GM21619 (cell line): ENCODE data around the gene WASF3.
"Not testable (repeated sequence)": the region's sequence is repeated elsewhere in the genome, so short reads cannot be mapped to it uniquely, and the experiment has no call there.

Source experiments
- ATAC-seq: cut with Tn5 transposase; IDR thresholded peaks from one replicate; pipeline ENCODE4 v1.9.1; 2021; ENCODE audit not compliant: unreplicated experiment

Gene WASF3

DNA sequence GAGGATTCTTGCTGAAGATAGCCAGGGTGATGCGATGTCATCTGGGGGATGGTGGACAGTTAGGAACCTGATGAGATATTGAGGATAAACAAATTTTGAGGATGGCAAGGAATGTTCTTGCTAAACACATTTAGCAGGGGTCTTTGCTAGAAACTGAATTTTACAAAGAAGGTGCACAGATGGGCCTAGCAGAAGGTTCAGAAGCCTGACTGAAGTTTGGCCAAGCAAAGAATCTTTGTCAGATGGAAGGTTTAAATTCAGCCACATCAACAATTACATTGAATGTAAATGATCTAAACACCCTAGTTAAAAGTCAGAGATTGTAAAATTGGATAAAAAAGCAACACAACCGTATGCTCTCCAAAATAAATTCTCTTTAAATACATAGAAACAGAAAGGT is 68.8 kb downstream of the WASF3 start:
- no peak for ATAC-seq

DNA sequence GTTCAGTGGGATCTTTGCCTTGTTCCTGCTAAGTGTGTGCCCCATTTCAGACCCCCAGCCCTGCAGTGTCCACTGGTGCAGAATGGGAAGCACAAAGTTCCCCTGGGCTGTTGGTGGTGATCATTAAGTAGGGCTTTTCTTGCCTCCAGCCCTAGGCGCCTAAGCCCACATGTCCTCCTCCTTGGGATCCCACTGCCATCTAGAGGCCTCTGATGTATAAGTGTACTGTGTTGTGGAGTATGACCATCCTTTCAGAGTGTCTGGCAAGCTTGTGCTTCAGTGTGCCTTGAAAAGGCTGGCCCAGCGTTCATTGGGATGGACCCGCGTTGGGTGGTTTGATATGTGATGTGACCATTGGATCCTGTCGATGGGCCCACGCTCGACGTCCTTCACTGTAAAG is 71.2 kb downstream of the WASF3 start:
- no peak for ATAC-seq

DNA sequence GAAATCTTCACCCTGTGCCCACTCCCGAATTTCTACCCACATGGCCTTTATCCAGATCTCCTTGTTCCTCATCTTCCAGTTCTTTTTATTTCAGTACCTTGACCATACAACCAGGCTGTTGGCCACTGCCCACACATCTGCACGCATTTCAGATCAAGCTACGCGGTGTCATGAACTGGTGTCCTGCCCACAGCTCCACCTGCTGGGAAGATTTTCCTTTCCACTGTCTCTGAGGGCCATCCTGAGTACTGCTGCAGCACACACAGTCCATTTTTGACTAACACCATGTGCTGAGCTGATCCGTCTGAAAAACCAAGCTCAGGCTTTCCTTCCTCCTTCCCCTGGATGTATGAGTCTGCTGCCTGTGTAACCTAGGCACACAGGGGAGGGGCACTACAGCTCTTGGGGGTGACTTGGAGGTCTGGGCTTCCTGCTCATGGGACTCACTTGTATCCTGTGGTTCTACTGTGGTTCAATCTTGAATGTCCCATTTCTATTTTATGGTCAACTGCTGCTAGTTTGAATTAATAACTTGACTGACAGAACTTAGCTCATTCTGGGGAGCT is 71.9 kb downstream of the WASF3 start:
- ATAC-seq = no peak

DNA sequence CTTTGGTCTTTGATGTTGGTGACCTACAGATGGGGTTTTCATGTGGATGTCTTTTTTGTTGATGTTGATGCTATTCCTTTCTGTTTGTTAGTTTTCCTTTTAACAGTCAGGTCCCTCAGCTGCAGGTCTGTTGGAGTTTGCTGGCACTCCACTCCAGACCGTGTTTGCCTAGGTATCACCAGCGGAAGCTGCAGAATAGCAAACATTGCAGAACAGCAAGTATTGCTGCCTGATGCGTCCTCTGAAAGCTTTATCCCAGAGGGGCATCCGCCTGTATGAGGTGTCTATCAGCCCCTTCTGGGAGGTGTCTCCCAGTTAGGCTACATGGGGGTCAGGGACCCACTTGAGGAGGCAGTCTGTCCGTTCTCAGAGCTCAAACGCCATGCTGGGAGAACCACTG is 78.2 kb downstream of the WASF3 start:
- not testable (repeated sequence) for ATAC-seq

DNA sequence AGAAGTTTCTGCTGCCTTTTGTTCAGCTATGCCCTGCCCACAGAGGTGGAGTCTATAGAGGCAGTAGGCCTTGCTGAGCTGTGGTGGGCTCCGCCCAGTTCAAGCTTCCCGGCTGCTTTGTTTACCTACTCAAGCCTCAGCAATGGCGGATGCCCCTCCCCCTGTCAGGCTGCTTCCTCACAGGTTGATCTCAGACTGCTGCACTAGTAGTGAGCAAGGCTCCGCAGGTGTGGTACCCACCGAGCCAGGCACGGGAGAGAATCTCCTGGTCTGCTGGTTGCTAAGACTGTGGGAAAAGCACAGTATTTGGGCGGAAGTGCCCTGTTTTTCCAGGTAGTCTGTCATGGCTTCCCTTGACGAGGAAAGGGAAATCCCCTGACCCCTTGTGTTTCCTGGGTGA is 78.6 kb downstream of the WASF3 start:
- not testable (repeated sequence) for ATAC-seq

DNA sequence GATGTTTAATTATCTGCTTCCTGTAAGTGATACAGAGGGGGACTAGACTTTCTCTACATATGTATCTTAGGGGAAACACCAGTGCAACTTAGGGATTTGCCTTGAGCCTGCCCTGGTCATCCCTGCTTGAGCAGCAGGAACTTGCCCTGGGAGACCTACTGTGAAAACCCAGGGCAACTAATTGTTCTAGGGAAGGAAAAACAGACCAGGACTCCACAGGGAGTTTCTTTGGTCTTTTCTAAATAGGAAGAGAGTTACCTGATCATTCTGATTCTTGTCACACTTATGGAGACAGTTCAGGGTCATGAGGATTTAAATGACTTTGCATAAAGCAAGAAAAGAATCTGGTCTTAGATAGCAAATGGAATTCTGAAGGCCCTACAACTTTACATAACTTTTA is 89.1 kb downstream of the WASF3 start:
- no peak for ATAC-seq

DNA sequence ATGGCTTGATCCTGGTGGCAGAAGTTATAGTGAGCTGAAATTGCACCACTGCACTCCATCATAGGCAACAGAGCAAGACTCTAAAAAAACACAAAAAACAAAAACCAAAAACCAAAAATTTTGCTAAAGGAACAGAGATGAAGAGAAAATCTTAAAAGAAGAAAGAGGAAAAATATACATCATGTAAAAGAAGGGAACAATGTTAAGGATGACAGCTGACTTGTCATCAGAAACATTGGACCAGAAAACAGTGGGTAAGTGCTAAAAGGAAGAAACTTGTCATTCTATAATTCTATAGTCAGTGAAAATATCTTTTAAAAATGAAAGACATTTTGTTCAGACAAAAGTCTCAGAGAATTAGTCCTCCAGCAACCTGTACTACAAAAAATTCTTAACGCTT is 93.8 kb downstream of the WASF3 start:
- no peak for ATAC-seq

DNA sequence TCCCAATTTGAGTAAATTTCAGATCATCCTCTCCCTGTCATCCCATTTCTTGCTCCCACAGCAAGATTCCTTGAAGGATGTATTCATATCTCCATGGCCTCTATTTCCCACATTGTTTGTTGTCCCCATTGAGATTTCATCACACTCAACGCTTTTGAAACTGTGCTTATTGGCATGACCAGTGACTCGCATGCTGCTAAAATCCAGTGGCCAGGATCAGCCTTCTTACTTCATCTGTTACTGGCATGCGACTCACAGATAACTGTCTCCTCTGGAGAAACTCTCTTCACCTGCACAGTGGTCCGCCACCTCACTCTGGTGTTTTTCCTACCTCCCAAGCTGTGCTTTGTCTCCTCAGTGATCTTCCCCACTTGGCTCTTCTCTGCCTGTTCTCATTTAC is 95.8 kb downstream of the WASF3 start:
- ATAC-seq = no peak

DNA sequence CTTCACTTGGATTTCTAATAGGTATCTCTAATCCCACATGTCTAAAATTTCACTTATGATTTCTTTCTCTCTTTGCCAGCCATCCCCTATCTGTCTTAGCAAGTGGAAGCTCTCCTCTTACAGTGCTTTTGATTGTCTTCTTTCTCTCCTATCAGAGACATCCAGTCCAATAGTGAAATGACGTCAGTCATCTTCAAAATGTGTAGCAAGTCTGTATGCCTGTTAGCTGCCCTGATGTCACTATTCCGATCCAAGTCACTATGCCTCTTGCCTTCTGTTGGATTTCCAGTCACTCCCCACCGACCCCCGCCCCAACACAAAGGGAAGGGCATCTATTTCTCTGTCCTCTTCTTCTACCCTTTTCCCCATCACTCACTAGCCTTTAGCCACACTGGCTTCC is 96.4 kb downstream of the WASF3 start:
- no peak for ATAC-seq

DNA sequence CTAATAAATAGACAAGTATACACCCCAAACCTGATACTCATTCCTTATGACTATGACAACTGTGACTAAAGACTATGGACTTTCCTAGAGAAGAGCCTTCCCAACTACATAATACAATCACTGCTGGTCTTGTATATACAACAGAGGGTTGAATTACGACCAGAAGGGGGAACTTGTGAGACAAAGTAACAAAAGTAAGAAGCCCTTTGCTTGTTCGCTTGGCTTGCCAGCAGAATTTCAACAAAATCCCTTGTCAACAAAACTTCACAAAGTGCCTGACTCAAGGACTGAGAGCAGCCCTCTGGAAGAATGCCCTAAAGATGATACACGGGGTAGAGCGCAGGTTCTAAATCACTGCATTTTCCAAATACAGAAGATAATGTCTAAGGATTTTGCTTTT is 99.4 kb downstream of the WASF3 start:
- no peak for ATAC-seq

DNA sequence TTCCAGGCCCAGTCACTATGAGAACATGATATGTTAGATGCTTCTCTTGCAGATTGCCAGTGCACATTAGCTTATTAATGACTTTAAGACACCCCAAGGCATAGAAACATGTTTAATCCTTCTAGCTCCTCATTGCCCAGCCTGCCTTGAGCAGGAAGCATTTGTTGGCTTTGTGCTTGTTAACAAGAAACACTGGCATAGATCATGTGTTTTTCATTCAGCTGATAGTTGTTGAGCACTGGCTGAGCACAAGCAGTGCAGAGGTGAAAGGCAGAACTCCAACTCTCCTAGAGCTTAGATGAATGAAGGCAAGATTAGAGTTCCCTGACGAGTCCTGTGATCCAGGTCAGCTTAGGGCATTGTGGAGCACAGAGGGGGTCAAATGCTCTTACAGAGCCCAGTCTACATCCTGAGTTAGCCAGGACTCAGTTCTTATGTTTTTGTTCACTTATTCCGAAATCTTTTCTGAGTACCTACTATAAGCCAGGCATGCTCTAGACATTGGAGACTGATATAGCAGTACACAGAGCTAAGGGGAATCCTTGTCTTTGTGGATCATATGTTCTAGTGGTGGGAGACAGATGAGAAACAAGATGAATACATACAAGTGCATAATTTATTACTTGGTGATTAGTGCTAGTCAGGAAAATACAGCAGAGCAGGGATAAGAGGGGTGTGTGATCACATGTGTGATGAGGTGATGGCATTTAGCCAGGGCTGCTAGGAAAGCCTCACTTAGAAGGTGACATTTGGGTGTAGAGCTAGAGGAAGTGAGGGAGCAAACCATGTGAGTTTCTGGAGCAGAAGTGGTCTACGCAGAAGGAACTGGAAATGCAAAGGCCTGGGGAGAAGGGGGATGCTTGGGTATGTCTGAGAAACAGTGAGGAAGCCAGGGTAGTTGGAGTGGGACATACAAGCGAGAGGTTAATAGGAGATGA is 101.2 kb downstream of the WASF3 start:
- no peak for ATAC-seq

DNA sequence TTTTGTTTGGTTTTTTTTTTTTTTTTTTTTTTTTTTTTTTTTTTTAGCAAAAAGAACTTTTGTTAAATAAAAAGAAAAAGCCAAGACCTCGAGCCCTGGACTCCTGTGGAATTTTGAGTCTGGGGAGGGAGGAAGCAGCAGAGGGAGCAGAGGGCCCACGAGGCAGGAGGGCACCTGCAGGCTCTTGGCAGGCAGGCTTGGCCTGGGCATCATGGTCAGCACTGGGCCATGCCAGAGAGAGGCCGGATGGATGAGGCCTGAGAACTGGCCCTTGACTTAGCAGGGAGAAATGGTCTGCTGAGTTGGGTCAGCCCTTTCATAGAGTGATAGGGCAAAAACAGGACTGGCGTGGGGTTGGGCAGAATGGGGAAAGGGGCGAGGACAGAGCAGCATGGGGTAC is 102.7 kb downstream of the WASF3 start:
- no peak for ATAC-seq

DNA sequence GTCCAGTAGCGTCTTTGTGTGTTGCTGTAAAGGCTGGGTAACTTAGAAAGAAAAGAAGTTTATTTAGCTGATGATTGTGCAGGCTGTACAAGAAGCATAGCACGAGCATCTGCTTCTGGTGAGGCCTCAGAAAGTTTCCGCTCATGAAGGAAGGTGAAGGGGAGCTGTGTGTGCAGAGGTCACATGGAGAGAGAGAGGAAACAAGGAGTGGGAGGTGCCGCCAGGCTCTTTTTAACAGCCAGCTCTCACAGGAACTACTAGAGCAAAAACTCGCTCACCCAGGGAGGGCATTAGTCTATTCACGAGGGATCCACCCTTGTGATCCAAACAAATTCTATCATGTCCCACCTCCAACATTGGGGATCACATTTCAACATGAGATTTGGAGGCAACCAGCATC is 103.3 kb downstream of the WASF3 start:
- no peak for ATAC-seq

DNA sequence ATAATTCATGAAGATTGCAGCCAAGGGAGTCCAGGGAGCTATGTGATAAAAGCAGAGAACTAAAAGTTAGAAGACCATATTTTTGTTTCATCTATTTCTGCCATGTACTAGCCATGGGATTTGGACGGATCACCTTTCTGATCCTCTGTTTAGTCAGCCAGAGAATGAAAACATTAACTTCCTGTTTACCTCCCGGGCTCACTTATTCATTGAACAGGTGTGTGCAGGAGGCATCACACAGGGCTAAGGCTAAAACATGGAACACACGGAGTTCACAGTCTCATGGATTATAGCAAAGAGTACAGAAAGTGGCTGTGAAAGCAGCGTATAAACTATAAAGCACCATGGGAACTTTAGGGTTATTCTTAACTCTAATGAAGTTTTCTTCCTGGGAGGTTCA is 106.3 kb downstream of the WASF3 start:
- ATAC-seq = no peak

DNA sequence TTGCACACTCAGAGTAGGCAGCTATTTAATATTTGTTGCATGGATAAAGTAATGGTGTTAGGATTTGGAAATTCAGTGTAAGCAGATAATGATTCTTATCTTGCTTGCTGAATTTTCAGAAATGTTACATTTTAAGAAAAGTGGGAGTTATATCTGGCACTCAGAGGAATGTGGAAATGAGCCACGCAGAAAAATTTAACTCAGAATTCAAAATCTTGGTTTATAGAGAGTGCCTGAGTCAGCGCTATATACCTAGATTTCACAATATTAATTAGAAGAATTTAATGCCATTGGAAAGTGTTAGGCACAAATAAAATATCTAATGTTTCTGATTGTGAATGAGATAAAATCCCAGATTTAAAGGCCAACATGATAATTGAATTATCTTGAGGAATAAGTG is 106.8 kb downstream of the WASF3 start:
- no peak for ATAC-seq

DNA sequence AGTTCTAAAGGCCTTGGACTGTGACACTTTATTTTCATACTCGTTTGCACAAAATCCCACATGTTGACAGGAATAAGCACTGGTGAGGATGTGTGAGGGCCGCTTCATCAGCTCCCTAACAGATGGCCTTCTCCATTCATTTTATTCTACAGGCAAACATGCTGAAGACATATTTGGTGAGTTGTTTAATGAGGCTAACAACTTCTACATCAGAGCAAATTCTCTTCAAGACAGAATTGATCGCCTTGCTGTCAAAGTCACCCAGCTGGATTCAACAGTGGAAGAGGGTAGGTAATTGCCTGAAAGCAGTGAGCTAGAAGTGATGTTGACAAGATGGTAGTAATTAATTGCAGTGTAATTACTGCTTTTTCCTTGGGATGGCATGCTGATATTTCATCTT is 107.4 kb downstream of the WASF3 start:
- no peak for ATAC-seq

DNA sequence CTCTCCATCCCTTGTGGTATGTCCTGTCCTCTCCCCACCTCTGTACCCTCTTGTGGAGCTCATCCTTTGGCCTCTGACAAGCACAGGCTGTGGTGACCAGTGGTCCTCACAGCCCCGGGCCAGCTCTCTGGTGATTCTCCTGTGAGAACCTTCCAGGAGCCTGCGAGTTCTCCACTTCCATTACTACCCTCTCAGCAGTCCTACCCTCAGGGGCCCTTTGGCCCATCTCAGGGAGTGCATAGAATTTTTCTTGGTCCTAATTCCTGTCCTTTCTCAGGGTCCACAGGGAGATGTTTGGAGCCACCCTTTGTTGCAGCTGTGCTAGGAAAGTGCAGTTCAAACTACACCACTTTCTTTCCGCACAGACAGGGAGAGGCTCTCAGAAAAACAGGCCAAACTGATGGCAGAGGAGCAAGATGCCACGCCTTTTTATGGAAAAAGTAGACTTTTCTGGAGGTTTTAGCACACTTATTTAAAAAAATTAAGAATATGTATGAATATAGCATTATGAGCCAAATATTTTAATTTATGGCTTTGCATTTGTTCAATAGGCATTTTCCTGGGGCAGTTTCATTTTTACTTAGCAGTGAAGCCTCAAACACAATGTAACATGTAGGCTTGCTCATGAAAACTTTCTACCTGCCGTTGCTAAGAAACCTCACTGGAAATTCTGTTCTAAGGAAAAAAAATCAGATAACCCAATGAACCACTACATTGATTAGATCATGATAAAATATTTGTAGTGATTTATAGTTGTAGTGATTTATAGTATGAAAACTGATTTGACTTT is 111.1 kb downstream of the WASF3 start:
- no peak for ATAC-seq

DNA sequence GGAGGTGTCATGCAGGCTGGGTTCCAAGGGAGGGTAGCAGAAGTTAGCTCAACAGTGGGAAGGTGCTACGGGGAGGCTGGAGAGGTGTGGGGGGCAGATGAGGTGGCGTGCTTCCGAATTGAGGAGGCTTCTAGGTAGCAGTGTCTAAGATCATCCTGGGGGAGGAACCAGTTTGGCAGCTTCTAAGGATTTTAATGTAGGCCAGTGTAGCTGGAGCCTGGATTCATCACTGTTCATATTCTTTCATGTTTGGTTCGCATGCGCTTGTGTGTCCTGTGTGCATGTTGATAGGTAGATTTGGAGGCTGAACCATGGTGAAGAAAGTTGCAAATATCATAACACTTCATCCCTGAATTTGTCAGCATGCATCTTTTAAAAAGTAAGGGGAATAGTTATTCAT is 116.4 kb downstream of the WASF3 start:
- no peak for ATAC-seq

DNA sequence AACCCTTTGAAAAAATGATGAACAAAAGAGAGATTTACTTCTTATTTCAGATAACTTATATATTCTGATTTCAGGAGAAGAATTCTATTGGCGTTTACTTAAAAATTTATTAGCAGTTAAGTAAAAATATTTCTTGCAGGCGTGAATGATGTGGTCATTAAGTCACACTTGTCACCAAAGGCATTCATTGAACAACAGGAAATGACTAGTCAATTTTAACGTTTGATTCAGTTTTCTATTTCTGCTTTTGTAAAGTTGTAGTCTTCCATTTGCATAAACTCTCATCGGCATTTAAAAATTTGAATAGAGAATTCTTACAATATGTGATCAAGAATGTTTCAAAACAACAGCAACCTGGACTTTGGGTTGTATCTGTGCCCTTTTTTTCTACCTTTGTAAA is 119.7 kb downstream of the WASF3 start:
- ATAC-seq = no peak

DNA sequence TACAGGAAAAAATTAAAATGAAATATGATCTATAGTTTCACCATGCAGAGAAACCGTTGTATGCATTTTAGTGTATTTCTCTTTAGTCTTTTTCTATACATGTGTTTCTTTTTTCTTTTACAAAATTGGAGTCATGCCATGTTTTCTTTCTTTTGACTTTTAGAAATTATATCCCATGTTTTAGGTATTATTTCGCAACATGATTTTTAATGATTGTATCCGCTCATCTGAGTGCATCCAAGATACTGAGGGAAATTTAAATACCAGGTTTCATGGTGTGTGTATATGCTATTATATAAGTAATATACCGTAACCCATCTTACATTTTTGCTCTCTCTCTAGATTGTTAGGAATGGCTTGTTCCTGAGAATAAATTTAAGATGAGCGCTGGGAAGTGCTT is 120.8 kb downstream of the WASF3 start:
- ATAC-seq = no peak

DNA sequence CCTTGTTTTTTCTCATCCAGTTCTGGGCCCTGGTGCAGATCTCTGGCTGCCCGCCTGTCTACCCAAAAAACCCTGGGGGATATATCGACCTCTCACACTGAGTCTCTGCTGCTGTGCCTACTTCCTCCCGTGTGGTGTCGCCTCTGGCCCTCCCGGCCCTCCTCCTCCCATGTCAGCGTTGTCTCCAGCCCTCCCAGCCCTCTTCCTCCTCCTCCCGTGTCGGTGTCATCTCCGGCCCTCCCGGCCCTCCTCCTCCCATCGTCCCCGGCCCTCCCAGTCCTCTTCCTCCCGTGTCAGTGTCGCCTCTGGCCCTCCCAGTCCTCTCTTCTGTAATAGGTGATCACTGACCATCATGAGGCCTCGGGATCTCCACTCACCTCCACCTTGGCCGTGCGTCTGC is 121.3 kb downstream of the WASF3 start:
- ATAC-seq = no peak
